Activated CD8-positive, alpha-beta memory T cell treated with anti-CD3 and anti-CD28 coated beads for 36 hours (primary cell): Measurements from ENCODE around the gene UPK2. TPM values are rescaled to one million over a fixed set of nuclear protein-coding genes. Genes with fewer than 3 reads are reported as not detected.

Experiments
- CTCF ChIA-PET: fragments of 350-600 bp; sonication (Branson Sonifier 250); formaldehyde crosslinking; loops from one replicate; lab custom pipeline; 2021; ENCODE audit warnings: antibody characterized with exemption; lab: Charles Lee
- POLR2A ChIA-PET: fragments of 350-600 bp; sonication (Branson Sonifier 250); formaldehyde crosslinking; loops from one replicate; lab custom pipeline; 2021; ENCODE audit warnings: antibody characterized with exemption; lab: Charles Lee
- total RNA-seq, 2 experiments: library from RNA; stranded (reverse); gene quantifications; one replicate each; pipeline ENCODE4 v1.2.3, GENCODE V29; 2021

UPK2 gene
- total RNA-seq, 2 experiments from 2014 or later = not detected

- ChIA-PET CTCF (interaction anchor here (0.7 kb wide), 1 partner anchor 9 kb away, joined by 3 read pairs; no protein-coding TSS in a partner anchor), POLR2A (no interaction called here)
Observed at GRCh38 chr11:118915396-118915795, 40.7 kb upstream of the UPK2 start.

- ChIA-PET CTCF (interaction anchor here (1.3 kb wide), 1 partner anchor 10 kb away, joined by 5 read pairs; no protein-coding TSS in a partner anchor), POLR2A (interaction anchor here (1.2 kb wide), 1 partner anchor 124 kb away, joined by 4 read pairs; no protein-coding TSS in a partner anchor)
Observed at GRCh38 chr11:118915941-118916841, 39.9 kb upstream of the UPK2 start.

GRCh38 chr11:118916842-118917388, 39.2 kb upstream of the UPK2 start:
- ChIA-PET POLR2A (interaction anchor here (1.2 kb wide), 1 partner anchor 124 kb away, joined by 4 read pairs; no protein-coding TSS in a partner anchor), CTCF (interaction anchor here (1.3 kb wide), 1 partner anchor 10 kb away, joined by 5 read pairs; no protein-coding TSS in a partner anchor)

- POLR2A ChIA-PET = no interaction called here
- CTCF ChIA-PET = interaction anchor here (1.0 kb wide), 1 partner anchor 27 kb away, joined by 3 read pairs; no protein-coding TSS in a partner anchor
Observed at GRCh38 chr11:118917481-118918127, 38.5 kb upstream of the UPK2 start.

GRCh38 chr11:118918128-118918685, 37.9 kb upstream of the UPK2 start:
- CTCF ChIA-PET = interaction anchor here (1.0 kb wide), 1 partner anchor 27 kb away, joined by 3 read pairs; no protein-coding TSS in a partner anchor
- POLR2A ChIA-PET = interaction anchor here (0.9 kb wide), 1 partner anchor 127 kb away, joined by 3 read pairs; the partner anchor contains the start of gene DDX6

- POLR2A ChIA-PET = interaction anchor here (0.9 kb wide), 1 partner anchor 128 kb away, joined by 3 read pairs; the partner anchor contains the start of gene DDX6
Observed at GRCh38 chr11:118918686-118919280, 37.3 kb upstream of the UPK2 start.

GRCh38 chr11:118921121-118921928, 34.8 kb upstream of the UPK2 start:
- POLR2A ChIA-PET = no interaction called here
- CTCF ChIA-PET = interaction anchor here (0.6 kb wide), 1 partner anchor 99 kb away, joined by 4 read pairs; no protein-coding TSS in a partner anchor

More at GRCh38 chr11:118918686-118919280, 37.3 kb upstream of the UPK2 start:
- CTCF ChIA-PET = no interaction called here

GRCh38 chr11:118921929-118922744, 34.0 kb upstream of the UPK2 start:
- POLR2A ChIA-PET = interaction anchor here (0.6 to 1.2 kb wide), 4 partner anchors 15 to 173 kb away, joined by 4 read pairs; partner anchors contain the start of gene DDX6
- CTCF ChIA-PET = no interaction called here

GRCh38 chr11:118922745-118923627, 33.1 kb upstream of the UPK2 start:
- CTCF ChIA-PET = interaction anchor here (1.1 kb wide), 1 partner anchor 53 kb away, joined by 3 read pairs; no protein-coding TSS in a partner anchor
- POLR2A ChIA-PET = interaction anchor here (0.6 to 1.2 kb wide), 3 partner anchors 14 to 172 kb away, joined by 4 read pairs; partner anchors contain the start of gene DDX6

GRCh38 chr11:118923721-118924587, 32.1 kb upstream of the UPK2 start:
- POLR2A ChIA-PET = interaction anchor here (0.6 to 1.7 kb wide), 3 partner anchors 28 to 183 kb away, joined by 3 to 6 read pairs (median 3); partner anchors contain the start of gene C2CD2L
- CTCF ChIA-PET = interaction anchor here (1.0 to 1.4 kb wide), 4 partner anchors 54 to 234 kb away, joined by 3 to 8 read pairs (median 3); no protein-coding TSS in a partner anchor

GRCh38 chr11:118924591-118925585, 31.2 kb upstream of the UPK2 start:
- ChIA-PET POLR2A (interaction anchor here (0.6 to 1.7 kb wide), 6 partner anchors 22 to 182 kb away, joined by 3 to 7 read pairs (median 4); partner anchors contain the start of gene C2CD2L), CTCF (interaction anchor here (0.6 to 1.6 kb wide), 7 partner anchors 56 to 235 kb away, joined by 3 to 9 read pairs (median 3); no protein-coding TSS in a partner anchor)

- ChIA-PET CTCF (interaction anchor here (1.4 to 4.5 kb wide), 4 partner anchors 33 to 238 kb away, joined by 7 to 27 read pairs (median 12); partner anchors contain the start of gene DDX6), POLR2A (interaction anchor here (0.5 kb wide), 1 partner anchor 303 kb away, joined by 4 read pairs; no protein-coding TSS in a partner anchor)
Observed at GRCh38 chr11:118927554-118928100, 28.5 kb upstream of the UPK2 start.
